Effector CD4-positive, alpha-beta T cell (primary cell): Measurements from ENCODE around the gene F2R.
A peak's percentile ranks its signal among the peaks of the same experiment; 100 is the strongest.
"Not testable (repeated sequence)": the region's sequence is repeated elsewhere in the genome, so short reads cannot be mapped to it uniquely, and the experiment has no call there.

Experiments
- DNase-seq: peaks from one replicate; pipeline ENCODE4 v3.0.0-alpha.2; 2020

Gene F2R

GRCh38 chr5:76720988-76721569, 5.2 kb downstream of the F2R start:
- DNase-seq = no peak

- no peak for DNase-seq
Measured at GRCh38 chr5:76723266-76723665, 7.3 kb downstream of the F2R start.

DNA sequence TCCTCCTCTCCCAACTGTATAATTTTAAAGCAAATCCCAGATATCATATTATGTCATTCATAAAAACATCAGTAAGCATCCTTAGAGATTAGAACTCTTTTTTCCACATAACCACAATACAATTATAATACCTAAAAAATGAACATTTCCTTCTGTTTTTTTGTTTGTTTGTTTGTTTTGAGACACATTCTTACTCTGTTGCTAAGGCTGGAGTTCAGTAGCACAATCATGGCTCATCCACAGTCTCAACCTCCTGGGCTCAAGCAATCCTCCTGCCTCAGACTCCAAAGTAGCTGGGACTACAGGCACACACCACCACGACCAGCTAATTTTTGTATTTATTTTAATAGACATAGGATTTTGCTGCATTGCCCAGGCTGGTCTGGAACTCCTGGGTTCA, 8.0 kb downstream of the F2R start:
- DNase-seq = no peak

GRCh38 chr5:76724871-76725270, 8.9 kb downstream of the F2R start:
- DNase-seq = no peak

GRCh38 chr5:76728965-76729364, 13.0 kb downstream of the F2R start:
- no peak for DNase-seq

DNA sequence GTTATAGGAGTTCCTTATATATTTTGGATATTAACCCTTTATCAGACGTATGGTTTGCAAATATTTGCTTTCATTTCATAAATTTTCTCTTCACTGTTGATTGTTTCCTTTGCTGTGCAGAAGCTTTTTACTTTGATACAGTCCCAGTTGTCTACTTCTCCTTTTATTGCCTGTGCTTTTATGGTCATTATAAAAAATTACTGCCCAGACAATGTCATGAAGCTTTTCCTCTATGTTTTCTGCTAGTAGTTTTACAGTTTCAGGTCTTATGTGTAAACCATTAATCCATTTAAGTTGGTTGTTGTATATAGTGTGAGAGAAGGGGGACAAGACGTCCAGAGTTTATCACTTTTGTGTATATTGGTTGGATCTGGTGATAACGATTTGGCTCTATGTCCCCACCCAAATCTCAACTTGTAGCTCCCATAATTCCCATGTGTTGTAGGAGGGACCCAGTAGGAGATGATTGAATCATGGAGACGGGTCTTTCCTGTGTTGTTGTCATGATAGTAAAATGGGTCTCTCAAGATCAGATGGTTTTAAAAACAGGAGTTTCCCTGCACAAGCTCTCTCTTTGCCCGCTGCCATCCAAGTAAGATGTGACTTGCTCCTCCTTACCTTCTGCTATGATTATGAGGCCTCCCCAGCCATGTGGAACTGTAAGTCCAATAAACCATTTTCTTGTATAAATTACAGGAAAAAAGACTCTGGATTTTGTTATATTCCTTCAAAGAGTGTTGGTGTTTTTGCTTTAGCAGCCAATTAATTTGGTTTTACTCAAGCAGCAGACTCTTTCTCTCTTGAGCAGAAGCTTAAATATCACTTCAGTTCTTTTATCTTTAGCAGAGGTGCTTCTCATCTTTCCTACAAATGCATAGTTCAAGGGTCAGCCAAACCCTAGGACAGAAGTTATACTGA, 13.7 kb downstream of the F2R start:
- DNase-seq = no peak

- no peak for DNase-seq
Measured at GRCh38 chr5:76732405-76733048, 16.6 kb downstream of the F2R start.

DNA sequence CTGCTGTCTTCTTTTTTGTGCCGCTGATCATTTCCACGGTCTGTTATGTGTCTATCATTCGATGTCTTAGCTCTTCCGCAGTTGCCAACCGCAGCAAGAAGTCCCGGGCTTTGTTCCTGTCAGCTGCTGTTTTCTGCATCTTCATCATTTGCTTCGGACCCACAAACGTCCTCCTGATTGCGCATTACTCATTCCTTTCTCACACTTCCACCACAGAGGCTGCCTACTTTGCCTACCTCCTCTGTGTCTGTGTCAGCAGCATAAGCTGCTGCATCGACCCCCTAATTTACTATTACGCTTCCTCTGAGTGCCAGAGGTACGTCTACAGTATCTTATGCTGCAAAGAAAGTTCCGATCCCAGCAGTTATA, 17.1 kb downstream of the F2R start:
- DNase-seq = peak; percentile 41

DNA sequence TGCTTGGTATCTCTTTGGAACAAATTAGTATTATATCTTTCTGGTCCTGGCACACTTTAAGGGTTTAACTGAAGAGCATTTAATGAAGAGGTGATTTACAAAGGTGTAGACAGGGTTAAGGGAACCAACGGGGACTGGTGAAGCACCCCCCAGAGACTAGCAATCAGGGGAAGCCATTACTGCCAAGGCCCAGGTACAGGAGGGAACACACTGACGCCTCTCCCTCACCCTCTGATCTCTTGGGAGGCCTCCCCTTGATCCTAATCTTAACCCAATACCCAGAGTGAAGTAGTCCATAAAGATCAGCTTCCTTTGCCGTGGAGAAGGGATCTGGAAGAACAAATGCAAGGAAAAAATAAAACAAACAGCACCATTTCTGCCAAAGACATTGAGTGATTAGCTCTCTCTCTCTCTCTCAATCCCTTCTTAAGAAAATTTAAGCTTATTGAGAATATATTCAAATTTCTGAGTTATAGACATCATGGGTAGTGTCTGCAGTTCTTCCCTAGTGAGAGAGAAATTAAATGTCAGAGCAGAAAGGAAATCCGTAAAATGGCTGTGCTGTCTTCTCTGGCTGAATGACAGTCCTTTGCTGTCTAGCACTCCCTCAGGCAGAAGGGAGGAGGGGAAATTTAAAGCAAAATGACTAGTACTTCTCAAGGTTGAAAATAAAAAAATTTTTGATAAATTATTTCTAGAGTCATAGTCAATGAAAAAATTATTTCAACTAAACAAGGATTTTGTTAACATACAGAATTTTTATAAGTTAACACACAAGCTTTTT, 20.0 kb downstream of the F2R start:
- no peak for DNase-seq

DNA sequence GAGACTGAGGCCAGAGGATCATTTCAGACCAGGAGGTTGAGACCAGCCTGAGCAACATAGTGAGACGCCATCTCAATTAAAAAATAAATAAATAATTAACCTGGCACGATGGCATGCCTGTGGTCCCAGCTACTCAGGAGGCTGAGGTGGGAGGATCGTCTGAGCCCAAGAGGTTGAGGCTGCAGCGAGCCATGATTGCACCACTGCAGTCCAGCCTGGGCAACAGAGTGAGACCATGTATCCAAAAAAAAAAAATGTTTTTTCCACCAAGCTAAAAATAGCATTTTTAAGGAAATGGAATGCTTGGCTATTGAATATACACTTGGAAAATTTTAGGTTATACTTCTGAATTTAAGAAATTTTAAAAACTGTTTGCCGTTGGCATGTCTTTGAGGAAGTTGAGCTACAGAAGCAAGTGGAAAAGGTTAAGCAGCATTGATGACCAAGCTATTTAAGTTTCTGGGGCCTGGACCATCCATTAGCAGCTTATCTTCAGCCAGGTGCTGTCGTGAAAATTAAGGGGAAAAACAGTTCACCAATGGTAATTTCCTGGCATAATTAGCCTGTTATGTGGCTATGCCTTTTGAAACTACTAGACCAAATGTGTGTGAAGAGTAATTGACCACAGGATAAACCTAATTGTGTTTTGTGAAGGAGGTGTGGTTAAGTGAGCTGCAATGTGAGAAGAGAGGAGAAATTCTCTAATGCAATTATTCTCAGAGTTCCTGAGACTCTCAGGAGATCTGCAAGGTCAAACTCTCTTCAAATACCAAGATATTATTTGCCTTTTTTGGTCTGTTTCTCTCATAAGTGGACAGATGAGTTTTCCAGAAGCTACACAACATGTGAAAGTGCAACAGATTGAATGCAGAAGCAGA, 21.0 kb downstream of the F2R start:
- no peak for DNase-seq

DNA sequence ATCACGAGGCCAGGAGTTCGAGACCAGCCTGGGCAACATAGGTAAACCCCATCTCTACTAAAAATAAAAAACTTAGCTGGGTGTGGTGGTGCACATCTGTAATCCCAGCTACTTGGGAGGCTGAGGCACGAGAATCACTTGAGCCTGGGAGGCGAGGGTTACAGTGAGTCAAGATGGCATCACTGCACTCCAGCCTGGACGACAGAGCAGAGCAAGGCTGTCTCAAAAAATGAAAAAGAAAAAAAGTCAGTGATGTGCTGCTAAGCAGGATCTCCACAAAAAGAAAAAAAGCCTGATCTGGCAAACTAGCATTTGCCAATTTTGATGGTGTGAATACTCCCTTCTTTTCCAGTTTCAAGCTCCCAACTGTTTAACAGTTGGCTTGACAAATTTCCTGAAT, 21.9 kb downstream of the F2R start:
- DNase-seq = no peak

GRCh38 chr5:76741506-76741905, 25.6 kb downstream of the F2R start:
- not testable (repeated sequence) for DNase-seq

DNA sequence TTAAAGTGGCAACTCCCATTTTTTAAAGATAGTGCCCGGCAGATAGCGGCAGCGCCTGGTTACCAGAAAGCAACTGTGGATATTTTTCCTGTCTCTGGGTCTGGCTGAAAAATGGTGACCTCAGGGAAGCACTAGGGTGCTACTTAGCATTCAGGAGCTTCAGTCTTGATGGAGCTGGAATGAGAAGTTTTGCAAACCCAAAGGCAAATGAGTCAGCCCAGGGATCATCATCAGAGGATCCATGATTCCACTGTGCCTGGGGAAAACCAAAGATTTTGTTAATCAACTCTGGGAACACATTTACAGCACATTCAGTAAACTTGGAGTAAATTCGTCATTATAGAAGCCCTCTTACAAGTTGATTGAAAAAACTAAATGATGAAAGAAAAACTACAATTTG, 26.7 kb downstream of the F2R start:
- DNase-seq = no peak

DNA sequence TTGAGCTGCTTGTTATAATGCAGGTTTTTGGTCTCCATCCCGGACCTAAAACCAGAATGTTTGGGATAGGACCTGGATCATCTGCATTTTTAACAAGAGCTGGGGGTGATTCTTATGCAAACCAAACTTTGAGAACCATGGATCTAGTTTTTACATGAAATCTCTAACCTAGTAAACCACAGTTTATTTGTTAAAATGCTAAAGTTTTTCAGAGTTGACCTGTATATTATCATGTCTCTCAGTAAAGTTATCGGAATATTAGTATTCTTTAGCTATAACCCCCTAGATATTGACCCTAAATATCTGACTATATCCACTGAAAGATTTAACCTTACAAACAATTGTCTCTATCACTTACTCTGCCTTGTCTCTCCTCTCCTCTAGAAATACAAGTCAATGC, 28.7 kb downstream of the F2R start:
- no peak for DNase-seq

DNA sequence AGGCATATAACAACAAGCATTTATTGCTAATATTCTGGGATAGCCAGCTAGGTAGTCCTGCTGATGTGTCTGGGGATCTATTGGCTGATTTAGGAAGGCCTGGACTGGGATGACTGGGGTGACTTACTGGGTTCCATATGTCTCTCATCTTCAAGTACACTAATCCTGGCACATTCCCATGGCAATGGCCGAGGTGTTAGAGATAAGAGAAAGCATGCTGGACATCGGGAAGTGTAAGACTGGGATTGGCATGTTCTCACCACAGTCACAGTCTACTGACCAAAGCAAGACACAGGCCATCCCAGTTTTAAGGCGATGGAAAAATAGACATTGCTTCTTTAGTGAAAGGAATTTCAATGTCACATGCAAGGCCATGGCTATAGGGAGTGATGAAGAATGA, 29.7 kb downstream of the F2R start:
- no peak for DNase-seq

DNA sequence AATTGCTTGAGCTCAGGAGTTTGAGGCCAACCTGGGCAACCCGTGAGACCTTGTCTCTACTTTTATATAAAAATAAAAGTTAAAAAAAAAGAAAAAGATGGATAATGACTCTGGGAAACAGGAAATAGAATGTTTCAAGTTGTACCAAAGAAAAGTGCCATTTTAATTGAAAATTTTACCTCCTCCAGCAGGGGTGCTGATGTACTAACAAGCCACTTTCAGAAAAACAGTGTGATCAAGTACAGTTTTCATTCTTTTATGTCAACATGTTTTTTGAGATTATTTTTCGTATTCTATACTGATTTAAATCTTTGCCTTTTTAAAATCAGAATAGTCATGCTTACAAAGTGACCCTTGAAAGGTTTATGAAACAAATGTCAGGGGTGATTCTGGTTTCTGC, 30.8 kb downstream of the F2R start:
- DNase-seq = no peak

DNA sequence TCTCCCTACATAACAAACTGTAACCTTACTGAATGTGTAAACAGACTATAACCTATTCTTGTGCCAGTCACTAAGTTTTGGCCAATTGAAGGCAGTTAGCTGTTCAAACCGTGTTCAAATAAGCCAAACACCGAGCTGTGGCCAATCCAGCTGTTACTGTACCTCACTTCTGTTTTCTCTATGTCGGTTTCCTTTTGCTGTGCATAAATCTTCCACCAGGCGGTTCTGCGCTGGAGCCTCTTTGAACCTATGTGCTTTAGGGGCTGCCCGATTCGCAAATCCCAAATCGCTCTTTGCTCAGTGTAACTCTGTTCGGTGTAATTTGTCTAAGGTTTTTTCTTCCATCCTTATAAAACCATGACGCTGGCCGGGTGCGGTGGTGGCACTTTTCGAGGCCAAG, 31.8 kb downstream of the F2R start:
- no peak for DNase-seq

GRCh38 chr5:76751291-76751690, 35.4 kb downstream of the F2R start:
- no peak for DNase-seq

DNA sequence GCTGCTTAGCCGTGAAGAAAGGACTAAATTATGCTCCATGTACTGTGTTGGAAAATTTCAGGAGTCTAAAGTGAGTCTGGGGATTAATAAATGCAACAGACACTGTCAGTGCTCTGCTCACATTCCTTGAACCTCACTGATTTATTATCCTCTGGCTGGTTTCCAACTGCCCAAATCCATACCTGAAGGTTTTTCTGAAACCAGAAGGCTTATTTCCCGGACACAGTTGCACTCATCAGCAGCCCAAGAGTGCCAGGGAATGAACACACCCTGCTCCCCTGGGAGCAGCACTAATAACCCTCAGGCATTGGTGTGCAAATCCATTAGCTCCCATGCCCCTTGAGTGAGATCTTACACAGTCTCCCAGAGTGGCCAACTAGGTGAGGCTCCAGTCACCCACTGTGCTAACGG, 38.7 kb downstream of the F2R start:
- no peak for DNase-seq

DNA sequence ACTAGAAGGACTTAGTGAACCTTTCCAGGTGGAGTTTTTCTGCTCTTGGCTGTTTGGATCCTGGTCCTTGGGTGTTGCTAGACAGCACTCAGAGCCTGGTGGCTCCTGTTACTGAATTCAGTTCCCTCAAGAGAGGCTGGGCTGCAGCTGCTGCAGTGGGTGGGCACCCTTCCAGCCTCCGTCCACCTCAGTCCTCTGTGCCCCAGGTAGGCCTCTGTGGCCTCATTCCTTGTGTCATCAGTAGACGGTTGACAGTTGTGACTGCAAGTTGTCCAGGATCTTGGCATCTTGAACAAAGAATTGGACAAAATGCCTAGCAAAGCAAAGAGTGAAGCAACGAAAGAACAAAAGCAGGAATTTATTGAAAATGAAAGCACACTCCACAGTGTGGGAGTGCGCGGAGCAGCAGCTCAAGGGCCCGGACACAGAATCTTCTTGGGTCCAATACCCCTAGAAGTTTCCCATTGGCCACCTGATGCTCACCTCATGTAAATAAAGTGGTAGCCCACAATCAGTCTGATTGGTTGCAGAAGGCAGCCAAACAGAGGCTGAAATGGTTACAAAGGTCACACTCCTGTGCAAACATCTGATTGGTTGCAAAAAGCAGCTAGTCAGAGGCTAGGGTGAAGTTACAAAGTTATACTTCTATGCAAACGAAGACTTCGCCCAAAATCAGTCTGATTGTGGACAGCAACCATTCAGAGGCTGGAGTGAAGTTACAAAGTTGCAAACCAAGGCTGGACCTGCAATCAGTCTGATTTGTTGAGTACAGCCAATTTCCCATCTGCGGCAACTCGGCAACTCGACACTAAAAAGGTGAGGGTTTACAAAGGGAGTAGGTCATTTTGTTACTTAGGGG, 40.1 kb downstream of the F2R start:
- no peak for DNase-seq

- no peak for DNase-seq
Measured at GRCh38 chr5:76757049-76757448, 41.1 kb downstream of the F2R start.
